HG03103 (cell line): ENCODE measurements around the gene NKAIN2.
A peak's percentile ranks its signal among the peaks of the same experiment; 100 is the strongest.
"Not testable (repeated sequence)": the region's sequence is repeated elsewhere in the genome, so short reads cannot be mapped to it uniquely, and the experiment has no call there.

Experiments
- ATAC-seq: cut with Tn5 transposase; IDR thresholded peaks from one replicate; pipeline ENCODE4 v1.9.1; 2021; ENCODE audit warnings: low read depth; ENCODE audit not compliant: unreplicated experiment

Gene NKAIN2

DNA sequence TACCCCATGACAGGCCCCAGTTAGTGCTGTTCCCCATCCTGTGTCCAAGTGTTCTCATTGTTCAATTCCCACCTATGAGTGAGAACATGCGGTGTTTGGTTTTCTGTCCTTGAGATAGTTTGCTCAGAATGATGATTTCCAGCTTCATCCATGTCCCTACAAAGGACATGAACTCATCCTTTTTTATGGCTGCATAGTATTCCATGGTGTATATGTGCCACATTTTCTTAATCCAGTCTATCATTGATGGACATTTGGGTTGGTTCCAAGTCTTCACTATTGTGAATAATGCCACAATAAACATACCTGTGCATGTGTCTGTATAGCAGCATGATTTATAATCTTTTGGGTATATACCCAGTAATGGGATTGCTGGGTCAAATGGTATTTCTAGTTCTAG is 218.4 kb downstream of the NKAIN2 start:
- ATAC-seq = not testable (repeated sequence)

DNA sequence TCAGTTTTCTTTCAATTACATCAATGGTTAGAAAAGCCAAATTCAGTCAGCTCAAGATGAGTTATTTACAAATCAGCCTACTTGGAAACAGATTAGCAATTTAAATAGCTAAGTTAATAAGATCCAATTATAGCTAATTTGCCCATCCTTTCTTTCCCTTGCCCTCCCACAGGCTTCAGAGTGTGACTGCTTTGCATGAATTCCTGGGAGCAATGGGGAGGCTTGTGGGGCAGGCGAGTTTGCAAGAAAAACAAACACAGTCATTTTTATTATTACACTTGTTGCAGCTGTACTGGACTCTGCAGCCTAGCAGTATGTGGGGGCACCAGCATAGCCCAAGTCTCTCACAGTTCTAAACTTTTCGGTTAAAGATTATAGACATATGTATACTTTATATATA is 219.0 kb downstream of the NKAIN2 start:
- no peak for ATAC-seq

DNA sequence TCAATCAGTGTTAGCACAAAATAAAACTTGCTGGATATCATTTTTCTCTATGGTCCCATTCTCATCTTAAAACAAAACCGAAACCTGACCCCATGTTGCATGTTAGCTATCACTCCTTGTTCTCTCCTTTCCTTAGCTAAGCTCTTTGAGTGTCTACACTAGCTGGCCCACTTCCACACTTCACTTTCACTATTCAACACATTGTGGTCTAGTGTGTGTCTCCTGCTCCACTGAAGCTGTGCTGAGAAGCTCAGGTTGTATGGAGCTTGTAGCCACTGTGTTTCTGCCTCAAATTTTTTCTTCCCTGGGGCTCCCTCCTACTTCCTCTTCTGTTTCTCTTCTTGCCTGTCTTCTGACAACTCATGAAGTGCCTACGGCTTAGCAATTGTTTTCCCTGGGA is 223.0 kb downstream of the NKAIN2 start:
- no peak for ATAC-seq

DNA sequence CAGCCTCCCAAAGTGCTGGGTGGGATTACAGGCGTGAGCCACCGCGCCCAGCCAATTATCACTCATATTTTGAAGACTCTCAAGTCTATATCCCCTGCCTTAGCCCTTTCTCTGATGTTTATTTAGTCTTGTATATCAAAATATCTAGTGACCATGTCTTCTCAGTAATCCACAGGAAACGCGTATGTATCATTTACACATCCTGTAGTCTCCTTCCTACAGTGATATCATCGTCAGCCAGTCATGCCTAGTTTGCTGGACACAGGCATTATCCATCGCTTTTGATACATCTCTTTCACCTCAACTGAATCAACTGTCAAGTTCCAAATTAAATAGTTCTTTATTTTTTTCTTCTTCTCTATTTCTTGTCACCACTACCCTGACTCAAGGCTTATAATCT is 223.7 kb downstream of the NKAIN2 start:
- no peak for ATAC-seq

DNA sequence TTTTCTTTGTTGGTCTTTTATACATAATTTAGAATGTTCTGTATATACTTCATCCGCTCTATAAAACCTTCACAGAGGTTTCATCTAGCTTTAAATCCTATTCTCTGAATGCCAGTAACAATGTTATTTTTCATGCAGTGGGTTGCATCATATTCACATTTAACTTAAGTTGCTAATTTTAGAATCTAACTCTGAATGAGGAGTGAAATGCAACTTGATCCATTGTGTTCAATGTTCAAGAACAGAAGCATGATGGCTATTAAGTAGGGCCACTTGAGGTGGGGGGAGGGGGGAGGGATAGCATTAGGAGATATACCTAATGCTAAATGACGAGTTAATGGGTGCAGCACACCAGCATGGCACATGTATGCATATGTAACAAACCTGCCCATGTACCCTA is 224.5 kb downstream of the NKAIN2 start:
- no peak for ATAC-seq

DNA sequence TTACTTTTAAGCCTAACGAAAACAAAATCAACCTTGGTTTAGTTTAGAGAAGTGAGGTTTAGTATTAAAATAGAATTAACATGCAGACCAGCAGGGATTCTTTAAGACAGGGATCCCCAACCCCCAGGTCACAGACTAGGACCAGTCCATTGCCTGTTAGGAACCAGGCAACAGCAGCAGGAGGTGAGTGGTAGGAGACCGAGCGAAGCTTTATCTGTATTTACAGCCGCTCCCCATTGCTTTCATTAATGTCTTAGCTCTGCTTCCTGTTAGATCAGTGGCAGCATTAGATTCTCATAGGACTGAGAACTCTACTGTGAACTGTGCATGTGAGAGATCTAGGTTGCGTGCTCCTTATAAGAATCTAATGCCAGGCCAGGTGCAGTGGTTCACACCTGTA is 225.9 kb downstream of the NKAIN2 start:
- ATAC-seq = no peak

DNA sequence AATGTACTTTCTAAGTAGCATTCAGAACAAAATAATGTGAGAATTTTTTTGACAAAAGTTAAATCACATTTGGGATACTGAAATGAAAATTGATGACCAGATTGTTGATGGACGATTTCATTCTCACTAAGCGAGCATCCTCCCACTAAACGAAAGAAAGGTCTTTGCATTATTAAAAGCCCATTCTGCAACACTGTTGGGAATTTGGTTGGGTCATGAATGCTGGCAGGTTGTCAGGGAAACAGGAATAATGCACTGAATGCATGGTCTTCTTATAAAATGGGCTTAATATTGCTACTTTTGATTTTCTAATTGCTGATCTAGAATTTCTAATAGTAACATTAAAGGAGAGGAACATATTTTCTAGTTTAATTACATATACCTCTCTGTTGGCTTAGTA is 229.8 kb downstream of the NKAIN2 start:
- no peak for ATAC-seq

DNA sequence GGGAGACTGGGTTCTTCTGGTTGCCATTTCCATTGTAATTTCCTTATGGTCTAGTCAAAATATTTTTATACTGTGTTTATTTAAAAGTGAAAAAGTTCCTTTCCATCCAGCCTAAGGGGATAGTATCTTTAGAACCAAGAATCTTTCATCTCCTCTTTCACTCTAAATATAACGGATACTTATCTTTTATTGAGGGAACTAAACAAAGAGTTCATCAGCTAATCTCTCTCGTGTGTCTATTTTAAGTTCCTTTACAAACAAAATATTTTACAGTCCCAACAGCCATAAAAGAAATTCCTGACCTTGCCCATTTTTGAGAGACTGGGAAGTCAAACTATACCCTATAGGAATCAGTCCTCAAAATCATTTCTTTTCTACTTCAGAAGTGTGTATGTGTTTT is 232.7 kb downstream of the NKAIN2 start:
- no peak for ATAC-seq

DNA sequence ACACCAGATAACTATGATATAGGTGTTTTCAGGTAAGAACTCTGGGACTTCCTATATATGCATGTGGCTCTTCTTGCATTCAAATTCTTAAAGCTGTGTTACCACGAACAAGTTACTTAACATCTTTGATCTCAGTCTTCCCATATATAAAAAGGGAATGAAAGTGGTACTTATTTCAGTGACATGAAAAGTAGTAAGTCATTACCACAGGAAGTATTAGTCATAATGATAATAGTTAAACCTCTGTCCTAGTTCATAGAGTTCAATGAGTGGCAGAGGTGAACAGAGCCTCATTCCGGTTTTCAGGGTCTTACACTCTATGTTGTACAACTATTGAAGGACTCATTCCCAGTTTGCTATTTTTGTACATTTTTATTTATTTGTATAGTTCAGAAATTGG is 237.0 kb downstream of the NKAIN2 start:
- peak; percentile 82 for ATAC-seq

DNA sequence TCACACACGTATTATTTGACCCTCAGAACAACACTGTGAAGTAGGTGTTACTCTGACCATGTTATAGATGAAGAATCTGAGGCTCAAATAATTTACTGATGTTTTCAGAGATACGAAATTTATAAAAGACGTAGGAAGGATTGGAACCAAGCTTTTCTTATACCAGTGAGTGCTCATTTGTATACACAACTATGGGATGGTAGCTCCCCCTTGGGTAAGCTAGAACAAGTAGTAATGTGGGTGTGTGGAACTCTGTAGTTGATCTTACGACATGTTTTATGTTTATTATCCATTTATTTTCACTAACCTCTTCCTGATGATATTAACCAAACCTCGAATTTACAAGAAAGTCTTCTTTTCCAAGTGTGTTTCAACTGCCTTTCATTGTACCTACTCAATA is 248.5 kb downstream of the NKAIN2 start:
- ATAC-seq = no peak

DNA sequence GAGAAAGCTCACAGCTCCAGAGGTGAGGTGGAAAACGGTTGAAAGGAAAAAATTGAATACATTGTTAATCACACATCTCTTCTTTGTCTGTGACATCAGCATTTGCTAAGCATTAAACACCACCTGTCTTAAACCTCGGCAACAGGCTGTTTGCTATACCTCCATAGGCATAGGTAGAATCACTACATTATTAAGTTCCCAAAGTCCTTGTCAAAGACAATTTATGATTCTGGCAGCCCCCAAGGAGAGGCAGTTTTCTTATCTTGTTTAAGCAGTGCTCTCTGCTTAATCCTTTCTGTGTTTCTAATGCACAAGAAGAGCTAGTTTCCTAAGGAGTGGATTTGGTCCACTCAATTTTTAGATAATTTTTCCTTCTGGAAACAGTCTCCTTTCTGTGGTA is 249.7 kb downstream of the NKAIN2 start:
- ATAC-seq = no peak

DNA sequence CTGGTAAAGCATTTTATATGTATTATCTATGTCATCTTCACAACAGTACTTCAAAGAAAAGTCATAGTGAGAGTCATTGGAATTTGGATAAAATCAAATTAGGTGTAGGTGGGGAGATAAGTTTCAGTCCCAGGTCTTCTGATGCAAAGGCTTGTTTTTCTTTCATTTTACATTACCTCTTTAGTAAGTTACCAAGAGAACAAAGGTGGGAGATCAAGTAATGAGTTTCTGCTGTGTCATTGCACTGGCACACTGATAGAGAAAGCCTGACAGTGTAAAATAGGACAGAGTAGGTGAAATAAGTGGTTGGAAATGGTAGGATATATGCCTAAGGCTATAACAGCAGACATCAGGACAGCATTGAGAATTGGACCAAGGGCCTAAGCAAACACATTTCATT is 250.4 kb downstream of the NKAIN2 start:
- ATAC-seq = no peak

DNA sequence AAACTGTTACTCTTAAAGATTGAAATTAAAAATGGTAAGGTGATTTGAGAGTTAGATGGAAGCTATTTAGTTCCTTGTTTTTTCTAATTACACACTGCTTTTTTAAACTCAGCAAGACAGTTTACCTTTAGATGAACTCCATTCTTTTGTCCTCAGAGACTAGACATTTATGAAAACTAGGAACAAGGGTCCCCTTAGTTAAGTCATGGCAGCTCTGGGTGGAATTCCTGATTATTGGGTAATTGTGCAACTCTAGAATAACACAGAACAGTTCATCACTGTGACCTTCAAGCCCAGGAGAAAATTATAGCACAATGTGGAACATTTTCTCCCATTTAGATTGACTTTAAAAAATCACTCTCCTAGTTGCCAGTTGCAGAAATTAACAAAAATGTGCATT is 251.7 kb downstream of the NKAIN2 start:
- ATAC-seq = no peak

DNA sequence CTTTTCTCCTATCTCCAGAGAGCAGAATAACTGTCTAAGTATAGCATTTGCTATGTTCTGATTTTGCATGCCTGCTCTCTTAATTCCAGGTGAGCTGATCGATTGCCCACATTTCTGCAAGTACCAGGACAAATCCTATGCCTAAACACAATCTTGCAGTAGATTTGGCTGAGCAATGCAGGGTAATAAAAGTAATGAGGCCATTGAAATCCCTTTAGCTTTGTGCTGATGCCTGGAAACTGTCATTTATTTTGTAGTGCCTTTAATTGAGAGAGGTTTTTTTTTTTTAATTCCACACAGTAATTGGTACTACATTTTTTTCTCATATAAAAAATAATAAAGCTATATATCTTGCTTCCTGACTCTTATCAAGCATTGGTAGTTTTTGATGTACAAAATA is 252.3 kb downstream of the NKAIN2 start:
- no peak for ATAC-seq

DNA sequence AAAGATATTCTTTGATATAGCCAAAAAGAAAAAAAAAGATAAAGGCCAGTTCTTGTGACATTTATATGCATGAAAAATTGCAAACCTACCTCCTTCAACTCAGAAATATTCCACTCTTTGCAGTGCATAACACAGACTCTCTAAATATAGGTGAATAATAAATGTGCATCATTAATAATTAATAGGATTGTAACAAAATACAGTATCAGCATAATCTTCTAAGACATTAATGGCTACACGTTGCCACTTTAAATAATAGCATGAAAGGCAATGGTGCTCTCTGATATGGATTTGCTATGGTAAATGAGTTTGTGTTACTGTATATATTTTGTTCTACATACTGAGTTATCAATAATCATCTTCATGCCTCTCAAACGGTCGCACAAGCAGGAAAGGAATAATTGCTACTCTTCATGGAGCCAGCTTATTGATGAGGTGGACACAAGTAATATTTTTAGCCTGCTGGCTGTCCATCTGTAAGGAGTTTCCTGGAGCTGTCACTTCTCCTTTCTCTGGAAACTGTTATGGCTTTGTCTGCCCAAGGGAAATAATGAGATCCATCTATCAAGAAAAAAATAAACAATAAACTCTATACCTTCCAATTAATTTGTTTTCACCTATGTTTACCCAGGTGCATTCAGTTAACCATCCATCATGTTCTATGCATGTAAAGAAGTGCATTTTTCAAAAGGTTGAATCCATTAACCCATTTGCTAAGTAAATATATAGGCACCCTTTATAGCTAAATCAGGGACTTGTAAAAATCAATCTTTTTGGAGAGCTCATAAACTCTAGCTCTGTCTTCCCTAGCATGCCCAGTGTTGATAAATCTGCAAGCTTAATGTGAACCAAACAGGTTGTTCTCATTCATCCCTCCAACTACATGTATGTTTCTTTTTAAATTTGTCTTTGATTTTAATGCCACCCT is 253.0 kb downstream of the NKAIN2 start:
- ATAC-seq = no peak

DNA sequence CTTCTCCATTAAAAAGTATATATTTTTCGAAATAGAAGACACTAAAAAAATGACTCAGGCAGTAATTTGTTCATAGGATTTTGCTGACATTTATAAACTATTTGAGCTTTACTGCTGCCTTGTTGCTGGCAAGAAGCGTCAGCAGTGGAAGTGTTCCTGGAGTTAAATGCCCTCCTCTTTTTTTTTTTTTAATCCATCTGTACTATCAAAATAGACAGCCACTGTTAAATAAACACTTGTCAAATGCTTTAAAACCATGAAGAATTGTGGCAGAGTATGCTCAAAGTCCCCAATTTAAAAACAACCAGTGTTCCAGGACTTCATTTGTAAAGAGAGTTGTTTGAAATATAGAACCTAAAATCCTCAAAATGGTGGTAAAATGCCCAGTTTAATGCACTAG is 253.8 kb downstream of the NKAIN2 start:
- no peak for ATAC-seq

DNA sequence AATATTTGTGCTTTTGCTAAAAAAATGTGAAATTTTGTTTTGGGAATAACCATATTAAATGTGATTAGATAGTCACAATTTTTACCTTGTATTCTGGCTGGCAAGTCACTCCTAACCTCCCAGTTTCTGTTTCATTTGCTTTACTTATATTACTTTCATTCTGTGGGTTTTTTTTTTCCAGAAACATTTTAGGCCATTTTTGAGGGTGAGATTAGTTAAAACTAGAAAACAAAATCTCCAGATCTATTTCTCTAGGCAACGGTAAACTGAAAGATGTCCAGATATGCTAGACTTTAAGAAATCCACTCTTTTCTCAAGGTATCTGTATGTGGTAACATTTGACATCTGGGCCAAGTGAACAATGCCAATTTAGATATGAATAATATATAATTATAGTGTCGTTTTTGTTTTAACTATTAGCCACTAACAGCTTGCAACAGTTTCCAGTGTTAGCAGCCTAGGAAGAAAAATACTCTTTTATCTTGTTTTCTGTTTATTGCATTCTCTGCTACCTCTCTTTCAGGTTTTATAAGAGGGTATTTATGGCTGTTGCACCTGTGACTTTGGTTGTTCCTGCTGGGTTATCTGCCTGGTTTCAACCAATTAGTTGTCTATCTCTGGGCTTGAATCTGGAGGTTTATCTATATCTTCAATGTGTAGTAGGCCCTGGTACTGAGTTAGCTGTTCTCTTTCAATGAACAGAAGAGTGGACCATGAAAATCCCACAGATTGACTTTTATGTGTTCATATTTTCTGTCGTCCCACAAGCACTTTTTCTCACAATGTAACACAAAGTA is 260.9 kb downstream of the NKAIN2 start:
- ATAC-seq = no peak

DNA sequence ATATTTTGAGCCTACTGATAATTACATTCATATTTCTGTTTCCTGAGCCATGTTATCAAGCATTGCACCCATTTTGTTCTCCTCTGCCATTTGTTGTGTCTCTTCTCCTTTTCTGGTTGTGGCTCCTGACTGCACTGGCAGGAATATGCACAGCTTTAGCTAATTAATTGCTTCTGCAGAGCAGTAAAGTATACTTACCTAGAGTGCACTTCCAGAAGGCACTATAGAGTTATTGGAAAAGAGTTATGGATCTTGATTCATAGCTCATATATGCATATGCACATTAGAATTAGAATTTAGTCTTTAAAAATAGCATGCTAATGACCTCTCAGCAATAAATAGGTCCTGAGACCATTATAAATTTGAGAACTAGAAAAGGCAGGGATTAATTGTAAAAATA is 262.6 kb downstream of the NKAIN2 start:
- ATAC-seq = no peak

DNA sequence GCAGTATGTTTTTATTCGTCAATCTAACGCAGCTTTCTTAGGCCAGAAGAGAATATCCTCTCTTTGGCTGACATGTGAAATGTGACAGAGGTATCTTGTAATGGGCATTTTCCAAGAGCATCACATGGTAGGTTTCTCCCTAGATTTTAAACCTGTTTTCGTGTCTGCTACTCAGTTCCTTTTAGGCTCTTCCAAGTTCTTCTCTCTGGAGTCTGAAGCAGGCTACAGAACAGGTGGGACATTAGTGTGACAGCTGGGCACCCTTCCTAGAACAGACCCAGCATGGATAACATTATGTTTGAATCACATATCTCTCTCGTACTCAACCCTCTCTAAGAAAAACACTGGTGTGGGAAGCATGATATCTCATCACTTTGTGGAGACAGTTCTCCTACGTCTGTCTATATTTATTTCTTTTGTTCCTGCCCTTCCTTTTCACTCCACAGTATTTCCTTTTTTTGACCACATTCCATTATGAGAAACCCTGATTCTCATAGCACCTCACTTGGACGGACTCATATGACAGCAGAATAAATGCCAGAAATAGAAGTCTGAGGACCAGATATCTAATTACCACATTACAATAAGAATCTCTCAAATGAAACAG is 263.4 kb downstream of the NKAIN2 start:
- ATAC-seq = no peak

DNA sequence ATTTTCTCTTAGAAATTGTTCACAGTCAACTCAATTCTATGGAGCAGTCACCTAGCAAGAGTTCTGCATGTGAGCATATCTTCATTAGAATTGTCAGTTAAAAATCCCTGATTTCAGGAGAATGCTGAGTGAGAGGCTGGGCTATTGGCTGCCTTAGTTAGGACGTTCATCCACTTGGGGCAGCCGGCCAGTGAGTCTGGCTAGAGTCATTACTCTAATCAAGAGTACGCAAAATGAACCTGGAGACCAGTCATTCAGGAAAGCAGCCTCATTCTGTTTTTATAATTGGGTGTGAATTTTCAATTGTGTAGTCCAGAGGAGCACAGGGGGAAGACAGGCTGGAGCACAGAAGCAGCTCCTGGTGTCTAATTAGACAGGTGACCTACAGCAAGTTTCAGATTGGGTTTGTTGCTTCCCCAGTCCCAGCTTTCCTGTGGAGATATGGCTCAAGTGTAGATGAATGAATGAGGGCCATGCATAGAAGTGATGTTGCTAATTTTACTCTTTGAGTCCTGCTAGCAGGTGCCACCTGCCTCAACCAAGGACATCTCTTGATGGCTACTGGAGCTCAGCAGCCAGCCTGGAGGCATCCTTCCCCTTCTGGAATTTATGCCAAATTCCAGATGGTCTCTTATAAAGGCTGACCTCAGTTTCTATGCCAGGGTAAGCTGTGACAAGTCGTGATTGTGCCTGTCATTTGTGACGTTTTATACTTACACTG is 265.7 kb downstream of the NKAIN2 start:
- no peak for ATAC-seq

DNA sequence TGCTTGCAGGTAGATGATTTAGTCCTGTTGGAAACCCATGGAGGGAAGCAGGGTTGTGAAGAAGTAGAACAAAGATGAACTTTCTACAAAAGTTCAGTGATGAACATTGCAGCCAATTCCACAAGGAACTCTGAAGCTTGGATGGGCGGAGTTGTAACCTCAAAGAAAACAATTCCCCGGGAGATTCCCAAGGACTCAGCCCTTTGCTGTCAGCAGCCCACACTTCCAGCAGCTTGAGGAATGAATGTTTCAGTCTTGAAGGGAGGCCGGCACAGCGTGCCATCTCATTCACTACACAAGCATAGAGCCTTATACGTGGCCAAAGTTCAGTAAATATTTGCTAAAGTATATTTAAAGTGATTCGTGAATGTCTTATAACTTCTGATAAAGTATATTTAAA is 269.4 kb downstream of the NKAIN2 start:
- no peak for ATAC-seq
